Vagina (tissue), 2 donors: ENCODE measurements around the gene GARIN5B. TPM values are rescaled to one million over a fixed set of nuclear protein-coding genes. Genes with fewer than 3 reads are reported as not detected.

ENCODE experiments used
- DNase-seq, 2 donors: peaks; one replicate each; pipeline ENCODE4 v3.0.0-alpha.2; 2017; ENCODE audit errors: extremely low spot score in 2 of 2
- H3K27ac ChIP-seq: fragments of 200-600 bp; sonication (generic); one replicate; pipeline ENCODE4 v1.5.1; 2019
- H3K27me3 ChIP-seq: fragments of 200-600 bp; sonication (generic); one replicate; pipeline ENCODE4 v1.5.1; 2019
- H3K36me3 ChIP-seq, 2 donors: fragments of 200-600 bp; sonication (generic); one replicate each; pipeline ENCODE4 v1.5.1; 2017 to 2019
- H3K4me1 ChIP-seq: fragments of 200-600 bp; sonication (generic); one replicate; pipeline ENCODE4 v1.5.1; 2019
- H3K4me3 ChIP-seq, 2 donors: fragments of 200-600 bp; sonication (generic); 1 replicate in 1 of 2; 2 replicates in 1 of 2; pipeline ENCODE4 v1.5.1; 2016 to 2019
- H3K9me3 ChIP-seq: fragments of 200-600 bp; sonication (generic); one replicate; pipeline ENCODE4 v1.5.1; 2019
- POLR2A ChIP-seq, 2 donors: fragments of 450-650 bp; IDR thresholded peaks; one replicate each; pipeline ENCODE4 v1.6.1; 2017; ENCODE audit warnings: antibody characterized with exemption in 2 of 2, mild to moderate bottlenecking in 2 of 2, moderate library complexity in 2 of 2
- POLR2AphosphoS5 ChIP-seq, 2 donors: sonication (generic); formaldehyde crosslinking; IDR thresholded peaks; one replicate each; pipeline ENCODE4 v1.9.0; 2017; ENCODE audit warnings: antibody characterized with exemption in 2 of 2, mild to moderate bottlenecking in 2 of 2, low read depth in 1 of 2; ENCODE audit not compliant: insufficient read depth in 1 of 2
- intact Hi-C: fragments of 100-400 bp; cut with DNase I; formaldehyde crosslinking; loops from one replicate; pipeline ENCODE4 v1.15.1; 2023
- total RNA-seq: library from RNA; depleted of rRNA; stranded (reverse); fragments of >200 nt; gene quantifications from one replicate; pipeline ENCODE4 v1.2.3, GENCODE V29; 2016
- TF ChIP-seq, protein P1 (sequence below), 3 experiments: fragments of 450-650 bp in 2 of 3; fragments of 200-600 bp in 1 of 3; sonication (generic) in 1 of 3; IDR thresholded peaks; one replicate each; pipeline ENCODE4 v1.5.1; 2017 to 2019; ENCODE audit warnings: antibody characterized with exemption in 3 of 3, mild to moderate bottlenecking in 2 of 3, moderate library complexity in 2 of 3

The GARIN5B gene
- total RNA-seq, 1 donor from 2014 or later = not detected

DNA sequence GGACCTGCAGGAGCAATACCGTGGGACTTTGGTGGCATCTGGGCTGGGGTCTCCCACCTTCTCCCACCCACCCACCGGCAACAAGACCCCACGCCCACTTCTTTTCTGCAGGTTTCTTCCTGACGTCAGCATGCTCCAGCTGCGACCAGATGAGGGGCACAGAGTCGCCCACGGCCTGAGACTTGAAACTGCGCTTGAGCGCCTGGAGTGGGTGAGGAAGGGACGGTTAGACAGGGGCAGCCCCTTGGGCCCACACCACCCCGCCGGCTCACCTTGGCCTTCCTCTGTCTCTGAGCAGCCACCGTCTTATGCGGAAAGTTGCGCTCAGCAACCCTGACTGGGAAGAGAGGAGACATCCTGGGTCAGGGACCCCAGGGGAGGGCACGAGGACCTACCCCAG, 2.2 kb downstream of the GARIN5B start:
- Histone ChIP-seq H3K4me1 (no peaks in the 10 kb centered on the region), H3K4me3 (no peak overlapping the region), H3K27me3 (no peaks in the 10 kb centered on the region), H3K36me3 (no peaks in the 10 kb centered on the region), H3K27ac (no peak overlapping the region), H3K9me3 (no peaks in the 10 kb centered on the region)
- TF ChIP-seq, protein P1, sequence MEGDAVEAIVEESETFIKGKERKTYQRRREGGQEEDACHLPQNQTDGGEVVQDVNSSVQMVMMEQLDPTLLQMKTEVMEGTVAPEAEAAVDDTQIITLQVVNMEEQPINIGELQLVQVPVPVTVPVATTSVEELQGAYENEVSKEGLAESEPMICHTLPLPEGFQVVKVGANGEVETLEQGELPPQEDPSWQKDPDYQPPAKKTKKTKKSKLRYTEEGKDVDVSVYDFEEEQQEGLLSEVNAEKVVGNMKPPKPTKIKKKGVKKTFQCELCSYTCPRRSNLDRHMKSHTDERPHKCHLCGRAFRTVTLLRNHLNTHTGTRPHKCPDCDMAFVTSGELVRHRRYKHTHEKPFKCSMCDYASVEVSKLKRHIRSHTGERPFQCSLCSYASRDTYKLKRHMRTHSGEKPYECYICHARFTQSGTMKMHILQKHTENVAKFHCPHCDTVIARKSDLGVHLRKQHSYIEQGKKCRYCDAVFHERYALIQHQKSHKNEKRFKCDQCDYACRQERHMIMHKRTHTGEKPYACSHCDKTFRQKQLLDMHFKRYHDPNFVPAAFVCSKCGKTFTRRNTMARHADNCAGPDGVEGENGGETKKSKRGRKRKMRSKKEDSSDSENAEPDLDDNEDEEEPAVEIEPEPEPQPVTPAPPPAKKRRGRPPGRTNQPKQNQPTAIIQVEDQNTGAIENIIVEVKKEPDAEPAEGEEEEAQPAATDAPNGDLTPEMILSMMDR (IDR thresholded peaks at IDR 0.05) = no peak
- TF ChIP-seq POLR2AphosphoS5 (IDR thresholded peaks at IDR 0.05; ENCODE audit: insufficient read depth in 1 of 2, low read depth in 1 of 2) = no peak
- no peak for DNase-seq
- intact Hi-C loops = no loop called here

DNA sequence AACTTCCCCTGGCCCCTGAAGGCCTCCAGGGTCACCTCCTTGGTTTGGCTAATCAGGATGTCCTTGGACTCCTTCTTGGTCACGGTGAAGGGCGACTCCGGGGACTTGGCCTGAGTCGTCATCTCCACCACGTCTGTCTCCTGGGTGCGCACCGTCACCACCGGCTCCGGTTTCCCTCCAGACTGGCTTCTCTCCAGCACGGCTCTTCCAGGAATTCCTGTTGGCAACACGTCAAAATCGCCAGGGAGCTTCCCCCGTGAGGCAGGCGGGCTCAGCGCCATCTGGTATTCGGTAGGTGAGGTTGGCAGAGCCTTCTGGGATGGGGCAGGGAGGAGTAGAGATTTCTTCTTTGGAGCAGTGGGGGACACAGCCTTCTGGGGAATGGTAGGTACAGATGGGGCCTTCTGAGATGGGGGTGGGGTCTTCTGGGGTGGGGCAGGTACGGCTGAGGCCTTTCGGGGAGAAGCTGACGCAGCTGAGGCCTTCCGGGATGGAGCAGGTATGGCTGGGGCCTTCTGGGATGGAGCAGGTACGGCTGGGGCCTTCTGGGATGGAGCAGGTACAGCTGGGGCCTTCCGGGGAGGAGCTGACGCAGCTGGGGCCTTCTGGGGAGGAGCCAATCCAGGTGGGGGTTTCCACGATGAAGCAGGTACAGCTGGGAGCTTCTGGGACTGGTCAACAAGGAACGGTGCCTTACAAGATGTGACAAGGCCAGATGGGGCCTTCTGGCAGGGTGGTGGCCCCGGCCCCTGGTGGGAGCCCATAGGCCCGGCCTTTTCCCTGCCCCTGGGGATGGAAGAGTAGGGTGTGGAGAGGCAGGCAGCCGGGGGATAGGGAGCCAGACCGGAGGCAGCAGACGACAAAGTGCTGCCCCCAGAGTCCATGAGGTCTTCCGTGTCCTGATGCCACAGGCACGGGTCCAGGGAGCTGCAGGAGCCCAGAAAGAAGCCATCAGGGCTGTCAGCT, 3.8 kb downstream of the GARIN5B start:
- TF ChIP-seq POLR2A (IDR thresholded peaks at IDR 0.05) = no peak
- intact Hi-C loops = no loop called here
- H3K36me3 ChIP-seq = no peaks in the 10 kb centered on the region
- no peak overlapping the region for H3K4me3 ChIP-seq
- H3K27ac ChIP-seq = no peak overlapping the region
- peaks cover 11% of the 10 kb centered on the region for H3K4me1 ChIP-seq
- H3K9me3 ChIP-seq = no peaks in the 10 kb centered on the region
- peaks cover 5% of the 10 kb centered on the region for H3K27me3 ChIP-seq
- DNase-seq = no peak

DNA sequence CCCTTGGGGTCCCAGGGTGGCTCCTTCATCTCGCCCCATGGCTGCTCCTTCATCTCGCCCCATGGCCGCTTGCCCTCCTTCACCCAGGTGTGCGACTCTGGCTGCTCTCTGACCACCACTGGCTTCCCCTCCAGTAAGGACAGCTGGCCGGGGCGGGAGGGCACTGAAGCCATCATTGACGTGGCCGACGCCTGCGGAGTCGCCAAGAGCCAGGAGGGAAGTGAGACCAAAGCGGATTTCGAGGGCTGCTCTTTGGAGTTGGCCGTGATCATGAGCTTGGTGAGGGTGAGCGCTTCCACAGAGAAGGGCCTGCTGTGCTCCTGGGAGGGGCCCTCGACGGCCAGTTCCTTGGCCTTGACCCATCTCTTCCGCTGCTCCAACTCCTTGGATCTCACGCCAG, 4.6 kb downstream of the GARIN5B start:
- TF ChIP-seq POLR2A (IDR thresholded peaks at IDR 0.05) = no peak
- TF ChIP-seq, protein P1 (IDR thresholded peaks at IDR 0.05) = no peak
- no peak for TF ChIP-seq POLR2AphosphoS5 (IDR thresholded peaks at IDR 0.05; ENCODE audit: insufficient read depth in 1 of 2, low read depth in 1 of 2)
- no peak for DNase-seq
- no peaks in the 10 kb centered on the region for H3K9me3 ChIP-seq
- H3K27me3 ChIP-seq = peaks cover 10% of the 10 kb centered on the region
- H3K4me1 ChIP-seq = peaks cover 18% of the 10 kb centered on the region
- H3K36me3 ChIP-seq = no peaks in the 10 kb centered on the region
- no peak overlapping the region for H3K27ac ChIP-seq
- no peak overlapping the region for H3K4me3 ChIP-seq
- intact Hi-C loops = no loop called here

DNA sequence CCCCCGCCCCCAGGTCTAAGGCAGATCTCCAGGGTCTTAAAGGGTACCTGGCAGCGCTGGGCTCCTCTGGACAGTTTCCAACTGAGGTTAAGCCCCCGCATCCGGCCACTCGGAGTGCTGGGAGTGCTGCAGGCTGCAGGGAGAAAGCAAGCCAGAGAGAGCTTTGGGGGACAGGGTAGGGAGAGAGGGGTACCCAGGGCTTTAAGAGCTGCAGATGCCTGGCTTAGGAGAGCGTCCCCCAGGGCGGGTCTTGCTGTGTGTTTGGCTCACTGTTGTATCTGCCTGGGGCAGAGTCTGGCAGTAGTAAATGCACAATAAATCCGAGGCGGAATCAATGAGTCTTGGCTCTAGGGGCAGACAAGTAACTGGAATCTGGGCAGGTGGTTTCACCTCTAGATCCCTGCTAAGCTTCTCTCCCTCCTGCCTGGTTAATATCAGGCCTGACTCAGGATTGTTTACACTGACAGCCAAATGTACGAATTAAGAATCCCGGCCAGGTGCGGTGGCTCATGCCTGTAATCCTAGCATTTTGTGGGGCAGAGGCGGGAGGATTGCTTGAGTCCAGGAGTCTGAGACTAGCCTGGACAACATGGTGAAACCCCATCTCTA, 7.7 kb downstream of the GARIN5B start:
- Histone ChIP-seq H3K9me3 (no peaks in the 10 kb centered on the region), H3K36me3 (no peaks in the 10 kb centered on the region), H3K27me3 (peaks cover 14% of the 10 kb centered on the region), H3K27ac (no peak overlapping the region), H3K4me1 (peaks cover 23% of the 10 kb centered on the region), H3K4me3 (no peak overlapping the region)
- DNase-seq = no peak
- TF ChIP-seq, protein P1 (IDR thresholded peaks at IDR 0.05) = no peak
- TF ChIP-seq POLR2A (IDR thresholded peaks at IDR 0.05) = no peak
- TF ChIP-seq POLR2AphosphoS5 (IDR thresholded peaks at IDR 0.05; ENCODE audit: insufficient read depth in 1 of 2, low read depth in 1 of 2) = no peak
- intact Hi-C loops = no loop called here

DNA sequence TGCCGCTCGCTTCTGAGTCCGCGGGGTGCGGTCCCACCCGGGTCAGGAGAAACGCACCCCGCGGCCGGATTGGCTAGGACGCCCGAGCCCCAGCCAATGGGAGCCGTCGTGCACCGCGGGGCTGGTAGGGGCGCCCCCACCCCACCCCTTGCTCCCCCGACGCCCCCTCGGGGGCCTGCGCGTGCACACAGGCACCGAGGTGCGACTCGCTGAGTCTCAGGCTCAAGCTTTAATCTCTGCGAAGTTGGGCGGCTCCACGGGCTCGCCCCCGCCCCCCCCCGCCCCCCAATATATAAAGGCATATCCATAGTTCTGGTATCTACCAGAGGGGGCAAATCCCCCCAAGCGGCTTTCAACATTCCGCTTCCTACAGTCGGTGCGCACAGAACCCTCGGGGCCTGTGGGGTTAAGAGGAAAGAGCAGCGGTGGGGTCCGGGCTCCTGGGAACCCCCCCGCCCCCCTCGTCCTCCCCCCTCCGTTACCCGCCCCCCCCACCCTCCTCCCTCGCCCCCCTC, 8.3 kb downstream of the GARIN5B start, which contains the start of gene COX6B2:
TSS of gene COX6B2 (minus strand) at position 22 of the 515 bp plus-strand sequence. CDS start 198 bp downstream, outside the sequence.
- Histone ChIP-seq H3K4me1 (peaks cover 23% of the 10 kb centered on the region), H3K36me3 (no peaks in the 10 kb centered on the region), H3K27ac (no peak within 1 kb of the TSS), H3K9me3 (no peaks in the 10 kb centered on the region), H3K27me3 (peaks cover 14% of the 10 kb centered on the region), H3K4me3 (peak within 1 kb of the TSS; percentile 22 to 34)
- TF ChIP-seq POLR2A (IDR thresholded peaks at IDR 0.05) (no peak), POLR2AphosphoS5 (IDR thresholded peaks at IDR 0.05; ENCODE audit: insufficient read depth in 1 of 2, low read depth in 1 of 2) (no peak)
- TF ChIP-seq, protein P1 (IDR thresholded peaks at IDR 0.05) = no peak
- DNase-seq = no peak
- intact Hi-C loops = no loop called here
